HG02973 (cell line): ENCODE measurements around the gene GABARAP.

ENCODE experiments used
- ATAC-seq: cut with Tn5 transposase; IDR thresholded peaks from one replicate; pipeline ENCODE4 v1.9.1; 2021; ENCODE audit warnings: moderate library complexity; ENCODE audit not compliant: unreplicated experiment

Gene GABARAP

GRCh38 chr17:7223375-7223774 lies 18.9 kb downstream of the GABARAP start:
- ATAC-seq: no peak

- no peak for ATAC-seq
Measured at GRCh38 chr17:7222972-7223292, 19.3 kb downstream of the GABARAP start.

DNA sequence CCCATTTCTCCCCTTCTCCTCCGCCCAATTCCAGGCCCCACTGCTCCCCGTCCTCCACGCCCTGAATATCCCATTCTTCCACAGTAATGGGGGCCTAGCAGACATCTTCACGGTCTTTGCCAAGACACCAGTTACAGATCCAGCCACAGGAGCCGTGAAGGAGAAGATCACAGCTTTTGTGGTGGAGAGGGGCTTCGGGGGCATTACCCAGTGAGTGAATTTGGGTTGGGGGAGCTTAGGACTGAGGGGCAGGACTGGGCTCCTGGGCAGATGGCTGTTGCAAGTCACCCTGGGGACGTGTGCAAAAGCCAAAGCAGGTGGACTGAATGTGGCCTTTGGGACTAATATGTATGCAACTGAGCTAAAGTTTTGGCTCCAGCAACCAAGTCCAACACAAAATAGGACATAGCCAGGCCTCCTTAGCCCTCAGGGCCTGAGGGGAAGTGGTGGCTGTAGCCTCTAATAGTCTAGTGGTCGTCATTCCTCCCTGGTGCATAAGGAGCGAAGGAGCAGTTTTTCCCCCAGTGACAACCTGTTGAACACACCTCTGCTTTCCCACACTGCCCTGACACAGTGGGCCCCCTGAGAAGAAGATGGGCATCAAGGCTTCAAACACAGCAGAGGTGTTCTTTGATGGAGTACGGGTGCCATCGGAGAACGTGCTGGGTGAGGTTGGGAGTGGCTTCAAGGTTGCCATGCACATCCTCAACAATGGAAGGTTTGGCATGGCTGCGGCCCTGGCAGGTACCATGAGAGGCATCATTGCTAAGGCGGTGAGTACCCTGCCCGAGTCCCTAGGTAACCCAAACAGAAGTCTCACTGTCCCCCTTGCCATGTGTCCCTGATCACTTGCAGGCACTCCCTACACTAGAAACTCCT lies 19.9 kb downstream of the GABARAP start:
- ATAC-seq: no peak

- no peak for ATAC-seq
Measured at GRCh38 chr17:7221278-7222092, 20.8 kb downstream of the GABARAP start.

DNA sequence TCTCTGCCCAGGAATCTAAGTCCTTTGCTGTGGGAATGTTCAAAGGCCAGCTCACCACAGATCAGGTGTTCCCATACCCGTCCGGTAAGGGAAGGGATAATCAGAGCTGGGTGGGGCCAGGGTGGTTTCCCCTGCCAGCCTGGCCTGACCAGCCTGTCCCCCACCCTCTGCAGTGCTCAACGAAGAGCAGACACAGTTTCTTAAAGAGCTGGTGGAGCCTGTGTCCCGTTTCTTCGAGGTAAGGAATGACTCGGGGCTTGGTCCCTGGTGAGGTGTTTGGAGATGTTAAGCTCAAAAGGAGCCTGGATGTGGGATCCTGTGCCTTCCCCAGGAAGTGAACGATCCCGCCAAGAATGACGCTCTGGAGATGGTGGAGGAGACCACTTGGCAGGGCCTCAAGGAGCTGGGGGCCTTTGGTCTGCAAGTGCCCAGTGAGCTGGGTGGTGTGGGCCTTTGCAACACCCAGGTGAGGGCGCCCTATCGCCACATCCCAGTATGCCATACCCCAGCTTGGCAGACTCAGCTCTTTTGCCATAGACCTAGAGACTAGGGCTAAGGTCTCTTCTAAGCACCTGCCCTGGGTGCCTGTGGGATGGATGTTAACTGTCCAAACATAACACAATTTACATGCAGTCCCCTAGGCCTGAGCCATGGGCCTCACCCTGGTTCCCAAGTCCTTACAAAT lies 21.5 kb downstream of the GABARAP start:
- ATAC-seq: no peak

GRCh38 chr17:7219812-7220592 lies 22.2 kb downstream of the GABARAP start, which contains the start of the genes ACADVL and DLG4:
Gene ACADVL, plus strand, starts transcription at chr17:7219938. Its CDS starts 47 bp downstream, at chr17:7219985.
Gene DLG4, minus strand, starts transcription at chr17:7219836.
- peak; percentile 55 for ATAC-seq

- ATAC-seq: no peak
Measured at GRCh38 chr17:7219229-7219811, 22.9 kb downstream of the GABARAP start.

- ATAC-seq: no peak
Measured at GRCh38 chr17:7218758-7219157, 23.5 kb downstream of the GABARAP start.

- no peak for ATAC-seq
Measured at GRCh38 chr17:7218166-7218565, 24.1 kb downstream of the GABARAP start.

GRCh38 chr17:7217113-7217987 lies 24.9 kb downstream of the GABARAP start:
- ATAC-seq: no peak

DNA sequence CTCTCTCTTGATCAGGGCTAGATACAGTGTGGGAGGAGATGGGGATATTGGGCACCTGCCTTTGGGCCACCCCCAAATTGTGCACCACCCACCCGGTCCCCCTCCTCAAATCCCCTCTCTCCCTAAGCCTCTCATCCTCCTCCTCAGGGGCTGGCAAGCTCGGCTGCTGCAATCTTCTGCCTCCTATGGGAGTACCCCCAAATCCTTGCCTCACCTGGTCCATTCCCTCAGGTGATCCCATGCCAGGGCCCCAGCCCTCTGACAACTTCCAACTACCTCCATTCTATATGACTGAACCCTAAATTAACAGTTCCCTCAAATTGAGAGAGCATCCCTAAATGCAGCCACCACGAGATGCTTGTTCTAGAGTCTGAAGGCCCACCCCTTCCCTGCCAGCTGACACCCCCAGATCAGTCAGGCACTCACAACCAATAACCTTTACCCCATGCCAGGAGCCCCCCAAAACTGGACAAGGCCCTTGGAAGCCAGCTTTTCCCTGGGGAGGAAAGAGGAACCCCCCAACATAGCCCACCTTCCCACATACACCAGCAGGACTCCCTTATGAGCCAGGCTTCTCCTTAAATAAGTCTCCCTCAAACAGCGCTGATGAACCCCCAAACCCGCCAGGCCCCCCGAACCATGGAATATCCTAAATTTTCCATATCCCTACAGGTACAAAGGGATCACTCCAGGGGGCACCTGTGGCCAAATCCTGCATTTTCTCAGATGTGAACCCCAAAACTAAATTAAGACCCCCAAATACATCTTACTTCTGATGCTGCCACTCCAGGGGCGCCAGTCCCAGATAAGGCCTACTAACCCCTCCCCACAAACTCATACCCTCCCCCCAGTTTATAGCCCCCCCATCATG lies 25.8 kb downstream of the GABARAP start:
- ATAC-seq: no peak

DNA sequence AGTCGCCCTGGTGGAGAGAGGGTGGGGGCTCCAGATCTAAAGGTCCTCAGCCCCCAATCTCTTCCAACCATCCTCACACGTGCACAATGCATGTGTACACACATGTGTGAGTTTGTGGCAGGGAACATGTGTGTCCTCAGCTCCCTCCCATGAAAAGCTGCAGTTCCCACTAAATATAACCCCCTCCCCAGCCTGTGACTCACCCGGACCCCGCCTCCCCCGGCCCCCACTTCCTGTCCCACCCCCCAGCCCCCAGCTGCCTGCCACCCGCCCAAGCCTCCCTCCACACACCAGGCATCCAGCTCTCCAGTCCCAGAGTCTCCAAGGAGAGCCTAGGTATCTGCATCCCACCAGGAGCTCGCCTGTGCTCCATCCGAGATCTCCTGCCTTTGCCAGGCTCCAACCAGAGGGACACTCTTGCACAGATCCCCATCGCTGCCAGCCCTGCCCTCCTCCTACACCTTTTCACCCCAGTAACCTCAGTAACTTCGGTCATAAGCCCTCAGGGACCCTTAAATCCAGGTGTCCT lies 26.5 kb downstream of the GABARAP start:
- no peak for ATAC-seq

- no peak for ATAC-seq
Measured at GRCh38 chr17:7215136-7215638, 27.1 kb downstream of the GABARAP start.

DNA sequence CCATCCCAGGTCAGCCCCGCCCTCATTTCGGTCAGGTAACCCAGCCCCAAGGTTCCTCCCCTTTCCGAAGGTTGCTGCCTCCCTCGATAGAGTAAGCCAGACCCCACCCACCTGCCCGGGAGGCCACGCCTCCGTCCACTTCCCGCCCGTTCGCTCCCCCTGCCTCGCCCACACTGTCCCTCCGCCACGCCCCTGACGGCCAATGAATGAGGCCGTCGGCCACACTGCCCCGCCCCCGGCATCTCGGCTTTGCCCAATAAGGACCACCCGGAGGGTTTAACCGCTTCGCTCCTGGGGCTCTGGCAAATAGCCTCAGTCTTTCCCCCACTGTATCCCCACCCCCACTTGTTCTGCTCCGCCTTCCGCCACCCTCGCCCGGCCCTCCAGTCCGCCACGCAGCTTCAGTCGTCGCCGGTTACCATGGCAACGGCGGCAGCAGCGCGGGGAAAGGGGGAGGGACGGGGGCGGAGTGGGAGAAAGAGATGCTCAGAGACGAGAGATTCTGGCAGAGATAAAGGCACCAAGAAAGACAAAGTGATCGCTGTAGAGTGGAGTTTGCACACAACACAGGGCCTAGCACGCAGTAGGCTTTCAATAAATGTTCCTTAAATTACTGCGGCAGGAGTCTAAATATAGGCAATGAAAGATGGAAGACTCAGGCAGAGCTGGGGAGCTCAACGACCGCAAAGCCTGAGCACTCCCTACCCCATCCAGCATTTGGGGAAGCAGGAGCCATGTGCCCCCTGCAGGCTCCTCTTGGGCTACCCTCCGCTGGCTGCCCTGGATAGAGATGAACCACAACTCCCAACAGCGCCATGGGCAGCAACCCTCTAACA lies 27.7 kb downstream of the GABARAP start:
- ATAC-seq: peak; percentile 63

- no peak for ATAC-seq
Measured at GRCh38 chr17:7213895-7214299, 28.4 kb downstream of the GABARAP start.

DNA sequence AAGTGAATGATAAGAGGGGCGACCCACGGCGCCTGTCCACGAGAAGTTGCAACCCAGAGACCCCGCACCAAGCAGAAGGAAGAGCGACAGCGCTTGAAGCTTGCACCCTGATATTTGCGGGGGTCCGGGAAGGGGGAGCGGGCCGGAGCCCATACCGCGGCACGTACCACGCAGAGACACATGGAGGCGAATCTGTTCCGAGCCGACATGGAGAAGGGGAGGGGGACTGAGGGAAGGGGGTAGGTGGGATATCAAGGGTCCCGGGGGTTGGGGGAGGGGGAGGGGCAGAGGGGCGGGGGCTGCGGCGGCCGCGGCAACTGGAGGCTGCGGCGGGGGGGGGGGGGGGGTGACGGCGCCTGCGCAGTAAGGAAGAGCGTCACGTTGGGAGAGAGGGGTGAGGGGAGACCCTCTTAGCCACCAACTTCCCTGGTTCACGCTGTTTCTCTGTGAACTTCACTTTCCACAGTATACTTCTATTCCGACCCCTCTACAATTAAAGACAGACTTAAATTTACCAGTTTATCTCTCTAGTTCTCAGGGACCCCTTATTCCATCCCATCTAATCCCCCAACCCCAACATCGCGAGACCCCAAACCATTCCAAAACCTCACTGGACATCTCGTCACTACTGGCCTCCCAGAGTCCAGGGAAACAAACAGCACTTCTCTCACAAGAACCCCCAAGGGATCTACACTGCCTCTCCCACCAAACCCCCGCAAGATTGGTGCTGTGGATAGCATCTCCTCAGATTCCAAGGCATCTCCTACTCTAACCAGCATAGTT lies 30.6 kb downstream of the GABARAP start:
- no peak for ATAC-seq
